PC-3 (cell line): ENCODE results near the gene C15orf39.

Source experiments
- CTCF ChIP-seq: fragments of 300-600 bp; sonication (generic); conservative IDR thresholded peaks from 2 replicates; pipeline ENCODE4 v1.5.1; 2017; ENCODE audit warnings: antibody characterized with exemption, low read depth, mild to moderate bottlenecking, low read length
- EZH2 ChIP-seq: fragments of 300-600 bp; sonication (generic); IDR thresholded peaks from one replicate; pipeline ENCODE4 v1.6.1; 2017; ENCODE audit warnings: antibody characterized with exemption, mild to moderate bottlenecking, low read length; ENCODE audit not compliant: unreplicated experiment
- EZH2phosphoT487 ChIP-seq: fragments of 300-600 bp; sonication (generic); IDR thresholded peaks from 2 replicates; pipeline ENCODE4 v1.6.1; 2018; ENCODE audit warnings: mild to moderate bottlenecking, antibody characterized with exemption, low read length, borderline replicate concordance

- TF ChIP-seq CTCF (no peak), EZH2phosphoT487 (no peak), EZH2 (no peak)
These were observed 9.4 kb upstream of the C15orf39 start for GRCh38 chr15:75192307-75192706.
